ENCODE data around the gene SCNN1B.

DNA sequence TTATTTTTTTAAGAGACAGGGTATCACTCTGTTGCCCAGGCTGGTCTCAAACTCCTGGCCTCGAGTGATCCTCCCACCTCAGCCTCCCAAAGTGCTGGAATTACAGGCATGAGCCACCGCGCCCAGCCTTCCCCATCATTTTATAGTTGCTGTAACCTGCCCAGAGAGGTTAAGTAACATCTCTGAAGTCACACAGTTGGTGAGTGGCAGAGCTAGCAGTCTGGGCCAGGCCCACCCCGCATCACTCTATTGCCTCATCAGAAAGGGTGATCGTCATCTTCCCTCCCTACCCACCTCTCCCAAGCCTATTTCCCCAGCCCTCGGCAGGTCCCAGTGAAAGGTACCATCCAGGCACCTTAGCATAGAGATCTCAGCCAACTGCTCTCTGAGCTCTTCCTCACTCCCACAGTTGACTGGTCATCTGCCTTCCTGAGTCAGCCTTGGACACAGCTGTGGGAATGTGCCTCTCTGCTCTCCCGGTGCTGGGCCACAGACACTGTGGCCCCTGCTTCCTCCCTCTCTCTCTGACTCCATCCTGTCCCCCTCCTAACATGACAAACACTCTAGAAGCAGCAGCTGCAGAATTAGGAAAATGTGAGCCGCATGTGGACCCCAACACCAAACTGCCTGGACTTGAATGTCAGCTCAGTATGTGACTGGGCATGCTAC lies 57.1 kb downstream of the SCNN1B start:
- TF ChIP-seq, protein P1, sequence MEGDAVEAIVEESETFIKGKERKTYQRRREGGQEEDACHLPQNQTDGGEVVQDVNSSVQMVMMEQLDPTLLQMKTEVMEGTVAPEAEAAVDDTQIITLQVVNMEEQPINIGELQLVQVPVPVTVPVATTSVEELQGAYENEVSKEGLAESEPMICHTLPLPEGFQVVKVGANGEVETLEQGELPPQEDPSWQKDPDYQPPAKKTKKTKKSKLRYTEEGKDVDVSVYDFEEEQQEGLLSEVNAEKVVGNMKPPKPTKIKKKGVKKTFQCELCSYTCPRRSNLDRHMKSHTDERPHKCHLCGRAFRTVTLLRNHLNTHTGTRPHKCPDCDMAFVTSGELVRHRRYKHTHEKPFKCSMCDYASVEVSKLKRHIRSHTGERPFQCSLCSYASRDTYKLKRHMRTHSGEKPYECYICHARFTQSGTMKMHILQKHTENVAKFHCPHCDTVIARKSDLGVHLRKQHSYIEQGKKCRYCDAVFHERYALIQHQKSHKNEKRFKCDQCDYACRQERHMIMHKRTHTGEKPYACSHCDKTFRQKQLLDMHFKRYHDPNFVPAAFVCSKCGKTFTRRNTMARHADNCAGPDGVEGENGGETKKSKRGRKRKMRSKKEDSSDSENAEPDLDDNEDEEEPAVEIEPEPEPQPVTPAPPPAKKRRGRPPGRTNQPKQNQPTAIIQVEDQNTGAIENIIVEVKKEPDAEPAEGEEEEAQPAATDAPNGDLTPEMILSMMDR (IDR thresholded peaks at IDR 0.05) = no peak
- TF ChIP-seq POLR2A (IDR thresholded peaks at IDR 0.05) (no peak), POLR2AphosphoS5 (IDR thresholded peaks at IDR 0.05) (no peak)

Data from breast epithelium (tissue), 3 donors.